ENCODE results near the gene FKBP4.

Gene FKBP4

DNA sequence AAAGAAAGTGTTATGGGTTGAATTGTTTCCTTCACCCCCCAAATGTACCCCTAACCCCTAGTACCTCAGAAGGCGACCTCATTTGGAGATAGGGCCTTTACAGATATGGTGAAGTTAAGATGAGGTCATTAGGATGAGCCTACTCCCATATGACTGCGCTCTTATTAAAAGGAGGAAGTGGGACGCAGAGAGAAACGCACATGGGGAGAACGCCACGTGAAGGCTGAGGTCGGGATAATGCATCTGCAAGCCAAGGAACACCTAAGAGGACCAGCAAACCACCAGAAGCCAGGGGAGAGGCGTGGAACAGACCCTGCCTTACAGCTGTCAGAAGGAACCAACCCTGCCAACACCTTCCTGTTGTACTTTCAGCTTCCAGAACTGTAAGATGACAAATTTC lies 41.8 kb downstream of the FKBP4 start:
- no peaks in the 10 kb centered on the region for H3K9me3 ChIP-seq (ENCODE audit: control insufficient read depth, insufficient read depth, low read length)
- no peaks in the 10 kb centered on the region for H3K4me1 ChIP-seq (ENCODE audit: control insufficient read depth, low read length)
- H3K4me2 ChIP-seq (ENCODE audit: low read length) = no peak overlapping the region
- H3K4me3 ChIP-seq (ENCODE audit: low read length) = no peak overlapping the region
- H3K27me3 ChIP-seq (ENCODE audit: control insufficient read depth, low read length) = no peaks in the 10 kb centered on the region
- no peaks in the 10 kb centered on the region for H3K79me2 ChIP-seq (ENCODE audit: control insufficient read depth, low read length)
- no peaks in the 10 kb centered on the region for H3F3A ChIP-seq (ENCODE audit: control insufficient read depth, insufficient read depth)
- no peaks in the 10 kb centered on the region for H4K20me1 ChIP-seq (ENCODE audit: control insufficient read depth, insufficient read depth, low read depth, low read length)
- TF ChIP-seq, protein P1, sequence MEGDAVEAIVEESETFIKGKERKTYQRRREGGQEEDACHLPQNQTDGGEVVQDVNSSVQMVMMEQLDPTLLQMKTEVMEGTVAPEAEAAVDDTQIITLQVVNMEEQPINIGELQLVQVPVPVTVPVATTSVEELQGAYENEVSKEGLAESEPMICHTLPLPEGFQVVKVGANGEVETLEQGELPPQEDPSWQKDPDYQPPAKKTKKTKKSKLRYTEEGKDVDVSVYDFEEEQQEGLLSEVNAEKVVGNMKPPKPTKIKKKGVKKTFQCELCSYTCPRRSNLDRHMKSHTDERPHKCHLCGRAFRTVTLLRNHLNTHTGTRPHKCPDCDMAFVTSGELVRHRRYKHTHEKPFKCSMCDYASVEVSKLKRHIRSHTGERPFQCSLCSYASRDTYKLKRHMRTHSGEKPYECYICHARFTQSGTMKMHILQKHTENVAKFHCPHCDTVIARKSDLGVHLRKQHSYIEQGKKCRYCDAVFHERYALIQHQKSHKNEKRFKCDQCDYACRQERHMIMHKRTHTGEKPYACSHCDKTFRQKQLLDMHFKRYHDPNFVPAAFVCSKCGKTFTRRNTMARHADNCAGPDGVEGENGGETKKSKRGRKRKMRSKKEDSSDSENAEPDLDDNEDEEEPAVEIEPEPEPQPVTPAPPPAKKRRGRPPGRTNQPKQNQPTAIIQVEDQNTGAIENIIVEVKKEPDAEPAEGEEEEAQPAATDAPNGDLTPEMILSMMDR (IDR thresholded peaks at IDR 0.05; ENCODE audit: low read depth, low read length, poor library complexity, severe bottlenecking) = no peak
- no peaks in the 10 kb centered on the region for H3K36me3 ChIP-seq (ENCODE audit: control insufficient read depth, low read length)
- H3K27ac ChIP-seq (ENCODE audit: low read depth, low read length) = no peak overlapping the region
- H3K9me2 ChIP-seq (replicated peaks; ENCODE audit: control insufficient read depth, low read length) = no peaks in the 10 kb centered on the region

- Histone ChIP-seq H3F3A (ENCODE audit: control insufficient read depth, insufficient read depth) (no peaks in the 10 kb centered on the region), H4K20me1 (ENCODE audit: control insufficient read depth, insufficient read depth, low read depth, low read length) (no peaks in the 10 kb centered on the region), H3K4me1 (ENCODE audit: control insufficient read depth, low read length) (no peaks in the 10 kb centered on the region), H3K9me2 (replicated peaks; ENCODE audit: control insufficient read depth, low read length) (no peaks in the 10 kb centered on the region), H3K36me3 (ENCODE audit: control insufficient read depth, low read length) (peaks cover 3% of the 10 kb centered on the region), H3K79me2 (ENCODE audit: control insufficient read depth, low read length) (no peaks in the 10 kb centered on the region), H3K4me2 (ENCODE audit: low read length) (no peak overlapping the region), H3K27me3 (ENCODE audit: control insufficient read depth, low read length) (no peaks in the 10 kb centered on the region), H3K4me3 (ENCODE audit: low read length) (no peak overlapping the region), H3K9me3 (ENCODE audit: control insufficient read depth, insufficient read depth, low read length) (no peaks in the 10 kb centered on the region), H3K27ac (ENCODE audit: low read depth, low read length) (no peak overlapping the region)
- TF ChIP-seq, protein P1 (IDR thresholded peaks at IDR 0.05; ENCODE audit: low read depth, low read length, poor library complexity, severe bottlenecking) = no peak
- TF ChIP-seq EZH2phosphoT487 (IDR thresholded peaks at IDR 0.05; ENCODE audit: borderline replicate concordance, low read length) = no peak
Measured at GRCh38 chr12:2841056-2841650, 46.4 kb downstream of the FKBP4 start.

GRCh38 chr12:2842948-2843347 lies 48.2 kb downstream of the FKBP4 start:
- no peak overlapping the region for H3K27ac ChIP-seq (ENCODE audit: low read depth, low read length)
- H3K4me3 ChIP-seq (ENCODE audit: low read length) = no peak overlapping the region
- no peaks in the 10 kb centered on the region for H3K27me3 ChIP-seq (ENCODE audit: control insufficient read depth, low read length)
- no peaks in the 10 kb centered on the region for H4K20me1 ChIP-seq (ENCODE audit: control insufficient read depth, insufficient read depth, low read depth, low read length)
- TF ChIP-seq, protein P1 (IDR thresholded peaks at IDR 0.05; ENCODE audit: low read depth, low read length, poor library complexity, severe bottlenecking) = no peak
- TF ChIP-seq EZH2phosphoT487 (IDR thresholded peaks at IDR 0.05; ENCODE audit: borderline replicate concordance, low read length) = no peak
- H3K4me1 ChIP-seq (ENCODE audit: control insufficient read depth, low read length) = no peaks in the 10 kb centered on the region
- H3K9me3 ChIP-seq (ENCODE audit: control insufficient read depth, insufficient read depth, low read length) = no peaks in the 10 kb centered on the region
- H3K36me3 ChIP-seq (ENCODE audit: control insufficient read depth, low read length) = peaks cover 3% of the 10 kb centered on the region
- H3K79me2 ChIP-seq (ENCODE audit: control insufficient read depth, low read length) = no peaks in the 10 kb centered on the region
- no peaks in the 10 kb centered on the region for H3F3A ChIP-seq (ENCODE audit: control insufficient read depth, insufficient read depth)
- no peaks in the 10 kb centered on the region for H3K9me2 ChIP-seq (replicated peaks; ENCODE audit: control insufficient read depth, low read length)
- no peak overlapping the region for H3K4me2 ChIP-seq (ENCODE audit: low read length)

All from DOHH2 (cell line).